Activated B cell treated with CpG ODN at 0.5 μM for 24 hours (primary cell): ENCODE data around the gene TMEM8B. TPM values are rescaled to one million over a fixed set of nuclear protein-coding genes. Genes with fewer than 3 reads are reported as not detected.

Source experiments
- ATAC-seq: fragments of 200-7000 bp; cut with Tn5 transposase; one replicate; pipeline ENCODE4 v1.10.0; 2021; ENCODE audit warnings: low read depth, mild to moderate bottlenecking, moderate library complexity
- CTCF ChIA-PET: fragments of 350-600 bp; sonication (Branson Sonifier 250); formaldehyde crosslinking; loops from one replicate; lab custom pipeline; 2021; ENCODE audit warnings: antibody characterized with exemption; lab: Charles Lee
- POLR2A ChIA-PET: fragments of 350-600 bp; sonication (Branson Sonifier 250); formaldehyde crosslinking; loops from one replicate; lab custom pipeline; 2021; ENCODE audit warnings: antibody characterized with exemption; lab: Charles Lee
- DNase-seq: peaks from one replicate; pipeline ENCODE4 v3.0.0; 2022
- H3K27ac Mint-ChIP-seq: one replicate; pipeline ENCODE4 v1.8.0; 2020; ENCODE audit warnings: mixed read lengths
- H3K27me3 Mint-ChIP-seq: one replicate; pipeline ENCODE4 v1.8.0; 2021; ENCODE audit warnings: mixed read lengths
- H3K36me3 Mint-ChIP-seq: one replicate; pipeline ENCODE4 v1.8.0; 2021; ENCODE audit warnings: low read depth, mixed read lengths
- H3K4me1 Mint-ChIP-seq: one replicate; pipeline ENCODE4 v1.8.0; 2021; ENCODE audit warnings: mixed read lengths
- H3K4me3 Mint-ChIP-seq: one replicate; pipeline ENCODE4 v1.8.0; 2020; ENCODE audit warnings: mild to moderate bottlenecking, mixed read lengths
- H3K9me3 Mint-ChIP-seq: one replicate; pipeline ENCODE4 v1.8.0; 2020; ENCODE audit warnings: mixed read lengths
- CTCF ChIP-seq: fragments of 200-600 bp; IDR thresholded peaks from one replicate; pipeline ENCODE4 v1.8.0; 2022; ENCODE audit warnings: antibody characterized with exemption, mild to moderate bottlenecking
- intact Hi-C: fragments of 100-400 bp; cut with micrococcal nuclease; formaldehyde crosslinking; loops from one replicate; pipeline ENCODE4 v1.15.1; 2024
- total RNA-seq: library from RNA; stranded (reverse); gene quantifications from 2 replicates; pipeline ENCODE4 v1.2.3, GENCODE V29; 2022

The TMEM8B gene
- total RNA-seq, 1 donor from 2014 or later: 8.0 TPM

- H3K4me3 Mint-ChIP-seq: peak within 1 kb of the TSS; percentile 95
- no peaks in the 10 kb centered on the region for H3K9me3 Mint-ChIP-seq
- peak within 1 kb of the TSS; percentile 86 for H3K27ac Mint-ChIP-seq
- POLR2A ChIA-PET: interaction anchor here (0.6 to 1.5 kb wide), 10 partner anchors 11 to 756 kb away, joined by 3 to 10 read pairs (median 4); partner anchors contain the start of genes HINT2, RMRP, SPAG8 and VCP
- H3K27me3 Mint-ChIP-seq: no peaks in the 10 kb centered on the region
- TF ChIP-seq CTCF: no peak
- CTCF ChIA-PET: interaction anchor here (0.7 to 2.0 kb wide), 3 partner anchors 14 to 54 kb away, joined by 4 to 5 read pairs (median 4); no protein-coding TSS in a partner anchor
- ATAC-seq (peak; percentile 5), DNase-seq (no peak)
- H3K36me3 Mint-ChIP-seq: peaks cover 4% of the 10 kb centered on the region
- peaks cover 28% of the 10 kb centered on the region for H3K4me1 Mint-ChIP-seq
- intact Hi-C loops: loop anchor here (1.0 to 5.0 kb wide), 5 partner anchors 13 to 711 kb away; partner anchors contain the start of genes ATOSB, CREB3, HINT2 and TLN1
These were observed 328 bp upstream of the TMEM8B start, which contains the start of gene FAM221B for GRCh38 chr9:35828716-35829083. FAM221B (minus strand) TSS chr9:35828732; CDS start chr9:35826161, 2,571 bp downstream.

GRCh38 chr9:35829764-35830096 is 702 bp downstream of the TMEM8B start:
- TF ChIP-seq CTCF: no peak
- Mint-ChIP-seq H3K4me3 (peak overlapping the region; percentile 82), H3K27me3 (no peaks in the 10 kb centered on the region), H3K4me1 (peaks cover 39% of the 10 kb centered on the region), H3K36me3 (peaks cover 4% of the 10 kb centered on the region), H3K9me3 (no peaks in the 10 kb centered on the region), H3K27ac (peak overlapping the region; percentile 75)
- ChIA-PET POLR2A (interaction anchor here (1.3 kb wide), 1 partner anchor 10 kb away, joined by 4 read pairs; no protein-coding TSS in a partner anchor), CTCF (interaction anchor here (0.9 to 2.0 kb wide), 2 partner anchors 39 to 53 kb away, joined by 4 to 5 read pairs; no protein-coding TSS in a partner anchor)
- intact Hi-C loops: loop anchor here (1.0 to 5.0 kb wide), 5 partner anchors 14 to 712 kb away; partner anchors contain the start of genes ATOSB, CREB3, HINT2 and TLN1
- no peak for DNase-seq
- ATAC-seq: no peak

GRCh38 chr9:35831040-35831439 is 2.0 kb downstream of the TMEM8B start:
- no peak for TF ChIP-seq CTCF
- Mint-ChIP-seq H3K36me3 (peaks cover 4% of the 10 kb centered on the region), H3K9me3 (no peaks in the 10 kb centered on the region), H3K4me1 (peaks cover 46% of the 10 kb centered on the region), H3K27ac (no peak overlapping the region), H3K4me3 (peak overlapping the region; percentile 20), H3K27me3 (no peaks in the 10 kb centered on the region)
- intact Hi-C loops: no loop called here
- ATAC-seq (no peak), DNase-seq (no peak)
- ChIA-PET POLR2A (interaction anchor here (1.1 kb wide), 1 partner anchor 18 kb away, joined by 4 read pairs; the partner anchor contains the start of gene SPAG8), CTCF (no interaction called here)

GRCh38 chr9:35832814-35833213 is 3.8 kb downstream of the TMEM8B start:
- no peak overlapping the region for H3K4me3 Mint-ChIP-seq
- no peaks in the 10 kb centered on the region for H3K9me3 Mint-ChIP-seq
- DNase-seq: no peak
- TF ChIP-seq CTCF: no peak
- ChIA-PET POLR2A (interaction anchor here (1.6 kb wide), 1 partner anchor 18 kb away, joined by 11 read pairs; the partner anchor contains the start of gene HINT2), CTCF (interaction anchor here (1.1 to 2.3 kb wide), 2 partner anchors 43 to 50 kb away, joined by 4 to 6 read pairs; no protein-coding TSS in a partner anchor)
- H3K27me3 Mint-ChIP-seq: no peaks in the 10 kb centered on the region
- H3K27ac Mint-ChIP-seq: no peak overlapping the region
- intact Hi-C loops: no loop called here
- peaks cover 44% of the 10 kb centered on the region for H3K4me1 Mint-ChIP-seq
- H3K36me3 Mint-ChIP-seq: peaks cover 4% of the 10 kb centered on the region
- ATAC-seq: no peak
